OCI-LY1 (cell line): ENCODE data around the gene ZFYVE27.

Experiments
- EZH2 ChIP-seq: fragments of 200-600 bp; sonication (generic), shearing (Covaris generic); IDR thresholded peaks from 2 replicates; pipeline ENCODE4 v1.8.0; 2017; ENCODE audit warnings: borderline replicate concordance, mixed run types, mild to moderate bottlenecking, antibody characterized with exemption, low read length, moderate library complexity, mixed read lengths
- TF ChIP-seq, protein P1 (sequence below): fragments of 200-600 bp; sonication (generic), shearing (Covaris generic); IDR thresholded peaks from 2 replicates; pipeline ENCODE4 v1.5.1; 2017; ENCODE audit warnings: mild to moderate bottlenecking, antibody characterized with exemption, low read length, moderate library complexity, mixed read lengths

DNA sequence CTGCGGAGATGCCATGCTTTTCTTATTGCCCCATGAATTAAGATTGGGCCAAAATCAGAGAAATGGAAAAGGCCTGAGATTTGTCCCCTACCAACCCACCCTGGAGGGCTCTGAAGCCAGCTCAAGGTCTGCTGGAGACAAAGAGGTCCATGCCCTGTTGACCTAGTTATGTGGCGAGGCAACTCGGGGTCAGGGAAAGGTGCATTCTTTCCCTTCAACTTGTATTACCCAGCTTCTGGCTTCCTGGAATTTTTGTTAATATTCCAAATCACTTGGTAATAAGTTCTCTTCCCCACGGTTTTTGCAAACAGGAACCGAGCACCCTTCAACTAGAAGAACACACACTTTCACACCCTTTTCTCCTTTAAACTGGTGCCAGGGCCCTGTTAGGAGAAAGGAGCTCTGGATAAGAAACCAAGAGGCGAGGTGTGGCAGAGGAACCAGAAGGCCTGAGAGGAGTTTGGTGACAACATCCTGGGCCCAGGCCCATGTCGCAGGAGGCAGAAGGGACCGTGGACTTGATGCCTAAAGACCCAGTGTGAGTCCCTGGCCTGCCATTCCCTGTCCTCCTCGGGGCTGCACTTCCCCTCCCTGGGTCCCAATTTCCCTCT lies 47.4 kb downstream of the ZFYVE27 start:
- TF ChIP-seq, protein P1, sequence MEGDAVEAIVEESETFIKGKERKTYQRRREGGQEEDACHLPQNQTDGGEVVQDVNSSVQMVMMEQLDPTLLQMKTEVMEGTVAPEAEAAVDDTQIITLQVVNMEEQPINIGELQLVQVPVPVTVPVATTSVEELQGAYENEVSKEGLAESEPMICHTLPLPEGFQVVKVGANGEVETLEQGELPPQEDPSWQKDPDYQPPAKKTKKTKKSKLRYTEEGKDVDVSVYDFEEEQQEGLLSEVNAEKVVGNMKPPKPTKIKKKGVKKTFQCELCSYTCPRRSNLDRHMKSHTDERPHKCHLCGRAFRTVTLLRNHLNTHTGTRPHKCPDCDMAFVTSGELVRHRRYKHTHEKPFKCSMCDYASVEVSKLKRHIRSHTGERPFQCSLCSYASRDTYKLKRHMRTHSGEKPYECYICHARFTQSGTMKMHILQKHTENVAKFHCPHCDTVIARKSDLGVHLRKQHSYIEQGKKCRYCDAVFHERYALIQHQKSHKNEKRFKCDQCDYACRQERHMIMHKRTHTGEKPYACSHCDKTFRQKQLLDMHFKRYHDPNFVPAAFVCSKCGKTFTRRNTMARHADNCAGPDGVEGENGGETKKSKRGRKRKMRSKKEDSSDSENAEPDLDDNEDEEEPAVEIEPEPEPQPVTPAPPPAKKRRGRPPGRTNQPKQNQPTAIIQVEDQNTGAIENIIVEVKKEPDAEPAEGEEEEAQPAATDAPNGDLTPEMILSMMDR = no peak
- TF ChIP-seq EZH2 = no peak
